KMS-11 (cell line): ENCODE data around the gene NT5C2.

Experiments
- H2AFZ ChIP-seq: fragments of 200-600 bp; sonication (generic); 2 replicates; pipeline ENCODE4 v1.6.1; 2016; ENCODE audit warnings: antibody characterized with exemption, mixed run types, low read depth
- H3K27ac ChIP-seq: fragments of 200-600 bp; sonication (generic); 2 replicates; pipeline ENCODE4 v1.6.1; 2016; ENCODE audit warnings: mild to moderate bottlenecking, mixed run types
- H3K27me3 ChIP-seq: fragments of 200-600 bp; sonication (generic); 2 replicates; pipeline ENCODE4 v1.6.1; 2017; ENCODE audit warnings: mild to moderate bottlenecking, low read depth, mixed run types, moderate library complexity; ENCODE audit not compliant: insufficient read depth
- H3K36me3 ChIP-seq: fragments of 200-600 bp; sonication (generic); 2 replicates; pipeline ENCODE4 v1.6.1; 2017; ENCODE audit warnings: mild to moderate bottlenecking, mixed run types; ENCODE audit not compliant: insufficient read depth
- H3K4me1 ChIP-seq: fragments of 200-600 bp; sonication (generic); 2 replicates; pipeline ENCODE4 v1.6.1; 2016; ENCODE audit warnings: mild to moderate bottlenecking, low read depth, mixed run types; ENCODE audit not compliant: poor library complexity, severe bottlenecking
- H3K4me2 ChIP-seq: fragments of 200-600 bp; sonication (generic); 2 replicates; pipeline ENCODE4 v1.7.0; 2016; ENCODE audit warnings: mild to moderate bottlenecking, mixed run types
- H3K4me3 ChIP-seq: fragments of 200-600 bp; sonication (generic); IDR thresholded peaks from 2 replicates; pipeline ENCODE4 v1.6.1; 2017; ENCODE audit warnings: low read depth, low read length, mixed read lengths; ENCODE audit not compliant: insufficient read depth
- H3K79me2 ChIP-seq: fragments of 200-600 bp; sonication (generic); 2 replicates; pipeline ENCODE4 v1.6.1; 2016; ENCODE audit warnings: low read depth, mixed run types; ENCODE audit not compliant: insufficient read depth
- H3K9ac ChIP-seq: fragments of 200-600 bp; sonication (generic); 2 replicates; pipeline ENCODE4 v1.6.1; 2016; ENCODE audit warnings: mild to moderate bottlenecking, mixed run types
- H4K20me1 ChIP-seq: fragments of 200-600 bp; sonication (generic); 2 replicates; pipeline ENCODE4 v1.6.1; 2016; ENCODE audit warnings: mild to moderate bottlenecking, mixed run types; ENCODE audit not compliant: insufficient read depth
- TF ChIP-seq, protein P1 (sequence below): fragments of 200-600 bp; sonication (generic); conservative IDR thresholded peaks from 2 replicates; pipeline ENCODE4 v1.6.1; 2017; ENCODE audit warnings: low read depth, mild to moderate bottlenecking, antibody characterized with exemption, low read length, moderate library complexity, mixed read lengths

NT5C2 gene

DNA sequence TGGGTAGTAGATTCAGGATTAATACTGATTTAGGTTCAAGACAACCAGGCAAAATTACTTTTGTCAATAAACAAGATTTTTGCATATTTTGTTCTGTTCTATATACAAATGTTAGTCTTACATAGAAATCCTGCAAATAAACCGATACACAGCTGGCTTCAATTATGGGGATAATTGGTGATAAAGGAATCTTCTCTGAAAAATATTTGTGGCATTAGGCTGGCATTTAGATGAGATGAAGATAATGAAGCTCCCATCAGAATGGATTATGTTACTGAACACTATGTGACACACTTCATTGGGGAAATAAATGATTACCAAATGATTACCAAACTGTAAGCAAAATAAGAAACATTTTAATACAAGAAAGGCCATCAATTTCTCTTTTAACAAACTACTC is 65.8 kb downstream of the NT5C2 start:
- TF ChIP-seq, protein P1, sequence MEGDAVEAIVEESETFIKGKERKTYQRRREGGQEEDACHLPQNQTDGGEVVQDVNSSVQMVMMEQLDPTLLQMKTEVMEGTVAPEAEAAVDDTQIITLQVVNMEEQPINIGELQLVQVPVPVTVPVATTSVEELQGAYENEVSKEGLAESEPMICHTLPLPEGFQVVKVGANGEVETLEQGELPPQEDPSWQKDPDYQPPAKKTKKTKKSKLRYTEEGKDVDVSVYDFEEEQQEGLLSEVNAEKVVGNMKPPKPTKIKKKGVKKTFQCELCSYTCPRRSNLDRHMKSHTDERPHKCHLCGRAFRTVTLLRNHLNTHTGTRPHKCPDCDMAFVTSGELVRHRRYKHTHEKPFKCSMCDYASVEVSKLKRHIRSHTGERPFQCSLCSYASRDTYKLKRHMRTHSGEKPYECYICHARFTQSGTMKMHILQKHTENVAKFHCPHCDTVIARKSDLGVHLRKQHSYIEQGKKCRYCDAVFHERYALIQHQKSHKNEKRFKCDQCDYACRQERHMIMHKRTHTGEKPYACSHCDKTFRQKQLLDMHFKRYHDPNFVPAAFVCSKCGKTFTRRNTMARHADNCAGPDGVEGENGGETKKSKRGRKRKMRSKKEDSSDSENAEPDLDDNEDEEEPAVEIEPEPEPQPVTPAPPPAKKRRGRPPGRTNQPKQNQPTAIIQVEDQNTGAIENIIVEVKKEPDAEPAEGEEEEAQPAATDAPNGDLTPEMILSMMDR: no peak
- Histone ChIP-seq H3K27ac (no peak overlapping the region), H2AFZ (no peak overlapping the region), H4K20me1 (no peaks in the 10 kb centered on the region; the same call in 1 of the 2 replicates), H3K9ac (no peak overlapping the region), H3K79me2 (no peaks in the 10 kb centered on the region), H3K27me3 (peaks cover 13% of the 10 kb centered on the region; the same call in 1 of the 2 replicates), H3K4me2 (no peak overlapping the region), H3K4me3 (no peak overlapping the region), H3K4me1 (peaks cover 32% of the 10 kb centered on the region), H3K36me3 (no peaks in the 10 kb centered on the region)

DNA sequence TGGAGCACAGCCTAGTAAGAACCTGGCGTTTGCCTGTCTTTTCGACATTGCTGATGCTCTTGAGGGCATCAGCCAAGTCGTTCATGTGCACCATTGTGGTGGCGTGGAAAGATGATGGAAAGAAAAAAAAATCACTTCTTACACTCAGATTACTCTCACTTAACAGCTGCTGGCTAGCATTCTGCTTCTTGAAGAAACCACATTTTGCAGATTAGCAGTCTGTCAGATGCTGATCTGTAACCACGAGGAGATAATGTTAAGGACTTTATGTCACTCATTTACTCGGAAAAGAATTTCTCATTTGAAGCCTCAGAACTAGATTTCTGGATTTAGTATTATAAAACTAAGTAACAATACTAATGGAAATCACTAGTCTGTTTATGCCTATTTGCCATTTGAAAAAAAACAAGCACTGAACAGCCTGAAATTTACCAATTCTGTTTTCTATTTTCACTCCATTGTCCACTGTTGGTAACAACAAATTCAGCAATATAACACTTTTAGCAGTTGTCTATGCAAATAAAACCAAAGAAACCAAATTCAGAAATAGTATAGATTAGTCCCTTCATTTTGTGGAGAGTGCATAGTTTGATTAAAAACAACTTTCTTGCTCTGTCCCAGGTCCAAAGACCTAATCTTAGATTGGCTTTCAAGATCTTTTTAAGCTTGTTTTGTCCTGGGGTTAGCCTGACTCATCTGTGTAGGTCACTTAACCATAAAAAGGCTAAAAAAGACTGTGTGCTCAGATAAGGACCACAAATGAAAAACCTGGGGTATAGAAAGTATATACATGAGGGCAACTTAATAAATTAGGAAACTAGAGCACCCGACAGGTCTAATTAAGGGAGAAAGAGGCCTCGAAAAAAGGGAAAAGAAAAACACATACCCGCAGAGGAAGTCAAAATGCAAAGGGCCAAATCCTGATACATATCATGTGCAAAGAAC is 67.5 kb downstream of the NT5C2 start:
- H3K79me2 ChIP-seq: no peaks in the 10 kb centered on the region
- no peak overlapping the region for H2AFZ ChIP-seq
- H3K4me3 ChIP-seq: no peak overlapping the region
- peaks cover 13% of the 10 kb centered on the region; the same call in 1 of the 2 replicates for H3K27me3 ChIP-seq
- TF ChIP-seq, protein P1: no peak
- peak overlapping the region; percentile 59 for H3K4me2 ChIP-seq
- H3K36me3 ChIP-seq: no peaks in the 10 kb centered on the region
- no peaks in the 10 kb centered on the region; the same call in 1 of the 2 replicates for H4K20me1 ChIP-seq
- 0 out of 2 replicates have a peak overlapping the region, but pooled peaks have one; percentile 8 for H3K27ac ChIP-seq
- H3K9ac ChIP-seq: no peak overlapping the region
- H3K4me1 ChIP-seq: peaks cover 32% of the 10 kb centered on the region

DNA sequence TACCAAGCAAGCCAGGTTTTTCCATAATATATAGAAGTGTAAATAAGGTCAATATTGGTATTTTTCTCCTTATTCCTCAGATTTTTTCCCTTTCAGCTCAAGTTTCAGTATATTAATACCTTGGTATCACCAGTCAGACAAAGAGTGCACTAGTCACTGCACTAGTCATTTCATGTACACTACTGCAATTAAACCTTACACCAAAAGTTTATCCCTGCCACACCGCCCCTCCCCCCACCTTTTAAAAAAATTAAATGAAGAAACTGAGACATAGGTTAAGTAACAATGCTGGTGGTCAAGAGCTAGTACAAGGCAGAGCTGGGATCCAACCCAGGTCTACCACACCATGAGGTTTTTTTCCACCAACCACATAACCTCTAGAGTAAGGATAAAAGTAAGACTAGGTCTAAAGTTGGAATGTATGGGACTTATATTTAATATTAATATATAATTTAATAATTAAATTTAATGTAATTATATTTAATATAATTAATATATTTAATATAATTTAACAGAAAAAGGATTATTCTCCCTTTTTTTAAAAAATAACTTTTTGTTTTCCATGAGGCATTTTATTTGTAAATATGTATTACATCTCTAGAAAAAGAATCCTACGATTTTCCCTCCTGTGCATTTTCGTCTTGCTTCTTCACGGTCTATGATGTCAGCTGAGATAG is 68.5 kb downstream of the NT5C2 start:
- Histone ChIP-seq H3K4me2 (peak overlapping the region; percentile 59), H4K20me1 (no peaks in the 10 kb centered on the region; the same call in 1 of the 2 replicates), H3K27me3 (peaks cover 13% of the 10 kb centered on the region; the same call in 1 of the 2 replicates), H3K27ac (no peak overlapping the region), H3K9ac (no peak overlapping the region), H2AFZ (no peak overlapping the region), H3K4me1 (peaks cover 32% of the 10 kb centered on the region), H3K79me2 (no peaks in the 10 kb centered on the region), H3K4me3 (no peak overlapping the region), H3K36me3 (no peaks in the 10 kb centered on the region)
- TF ChIP-seq, protein P1: no peak

DNA sequence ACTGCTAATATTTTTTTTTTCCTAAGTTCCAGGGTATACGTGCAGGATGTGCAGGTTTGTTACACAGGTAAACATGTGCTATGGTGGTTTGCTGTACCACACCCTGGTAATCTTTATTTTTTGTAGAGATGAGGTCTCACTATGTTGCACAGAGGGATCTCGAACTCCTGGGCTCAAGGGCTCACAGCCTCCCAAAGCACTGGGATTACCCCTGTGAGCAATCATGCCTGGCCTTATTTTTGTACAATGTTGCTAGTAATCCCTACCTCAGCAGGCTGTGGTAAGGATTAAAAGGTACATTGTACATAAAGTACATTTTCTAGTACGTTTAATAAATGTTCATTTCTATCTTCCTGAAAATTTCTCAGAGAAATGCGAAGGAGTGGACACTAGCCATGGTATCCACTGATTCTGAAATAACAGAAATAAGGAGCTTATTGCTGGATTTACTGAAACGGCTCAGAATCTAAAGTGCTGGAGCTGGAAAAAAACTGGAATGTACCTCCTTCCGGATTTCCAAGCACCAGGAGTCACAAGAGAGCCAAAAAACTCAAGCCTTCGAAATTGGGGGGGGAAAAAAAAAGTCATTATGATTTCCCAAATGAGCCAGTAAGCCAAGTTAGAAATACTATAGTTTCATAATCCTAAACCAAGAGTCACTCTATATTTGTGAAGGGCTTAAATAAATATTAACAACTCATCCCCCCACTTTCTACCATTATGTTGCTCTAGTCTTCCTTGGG is 69.6 kb downstream of the NT5C2 start:
- Histone ChIP-seq H3K36me3 (no peaks in the 10 kb centered on the region), H3K27me3 (peaks cover 13% of the 10 kb centered on the region; the same call in 1 of the 2 replicates), H4K20me1 (no peaks in the 10 kb centered on the region; the same call in 1 of the 2 replicates), H3K27ac (no peak overlapping the region), H2AFZ (no peak overlapping the region), H3K4me1 (peaks cover 32% of the 10 kb centered on the region), H3K79me2 (no peaks in the 10 kb centered on the region), H3K4me2 (no peak overlapping the region), H3K9ac (no peak overlapping the region), H3K4me3 (no peak overlapping the region)
- TF ChIP-seq, protein P1: no peak
